Ovary (tissue), 3 donors: Measurements from ENCODE around the gene CLDN24.

Source experiments
- EP300 ChIP-seq: sonication (generic); formaldehyde crosslinking; IDR thresholded peaks from one replicate; pipeline ENCODE4 v1.6.1; 2017; ENCODE audit warnings: antibody characterized with exemption
- TF ChIP-seq, protein P1 (sequence below), 3 donors: fragments of 450-650 bp in 2 of 3; fragments of 200-600 bp in 1 of 3; IDR thresholded peaks; one replicate each; pipeline versions ENCODE4 v1.5.1 to v1.8.0; 2016 to 2022; ENCODE audit warnings: antibody characterized with exemption in 3 of 3, mild to moderate bottlenecking in 1 of 3
- donor health status: DM: no; HTN: no; CAD: no.

DNA sequence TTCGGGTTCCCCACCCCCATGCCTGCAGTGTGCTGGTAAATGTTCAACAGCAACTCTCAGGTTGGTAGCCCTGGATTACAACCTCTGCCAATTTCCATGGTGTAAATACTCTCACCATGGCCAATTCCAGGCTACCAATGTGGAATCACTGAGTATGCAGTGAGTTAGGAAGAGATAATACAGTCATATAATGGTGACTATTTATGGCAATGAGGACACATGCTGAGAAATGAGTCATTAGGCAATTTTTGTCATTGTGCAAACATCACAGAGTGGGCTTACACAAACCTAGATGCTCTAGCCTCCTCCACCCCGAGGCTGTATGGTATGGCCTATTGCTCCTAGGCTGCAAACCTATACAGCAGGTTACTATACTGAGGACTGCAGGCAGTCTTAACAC, 4.6 kb upstream of the CLDN24 start:
- TF ChIP-seq, protein P1, sequence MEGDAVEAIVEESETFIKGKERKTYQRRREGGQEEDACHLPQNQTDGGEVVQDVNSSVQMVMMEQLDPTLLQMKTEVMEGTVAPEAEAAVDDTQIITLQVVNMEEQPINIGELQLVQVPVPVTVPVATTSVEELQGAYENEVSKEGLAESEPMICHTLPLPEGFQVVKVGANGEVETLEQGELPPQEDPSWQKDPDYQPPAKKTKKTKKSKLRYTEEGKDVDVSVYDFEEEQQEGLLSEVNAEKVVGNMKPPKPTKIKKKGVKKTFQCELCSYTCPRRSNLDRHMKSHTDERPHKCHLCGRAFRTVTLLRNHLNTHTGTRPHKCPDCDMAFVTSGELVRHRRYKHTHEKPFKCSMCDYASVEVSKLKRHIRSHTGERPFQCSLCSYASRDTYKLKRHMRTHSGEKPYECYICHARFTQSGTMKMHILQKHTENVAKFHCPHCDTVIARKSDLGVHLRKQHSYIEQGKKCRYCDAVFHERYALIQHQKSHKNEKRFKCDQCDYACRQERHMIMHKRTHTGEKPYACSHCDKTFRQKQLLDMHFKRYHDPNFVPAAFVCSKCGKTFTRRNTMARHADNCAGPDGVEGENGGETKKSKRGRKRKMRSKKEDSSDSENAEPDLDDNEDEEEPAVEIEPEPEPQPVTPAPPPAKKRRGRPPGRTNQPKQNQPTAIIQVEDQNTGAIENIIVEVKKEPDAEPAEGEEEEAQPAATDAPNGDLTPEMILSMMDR (IDR thresholded peaks at IDR 0.05), result no peak
- no peak for TF ChIP-seq EP300
